ENCODE results near the gene POLR2H. TPM values are rescaled to one million over a fixed set of nuclear protein-coding genes. Genes with fewer than 3 reads are reported as not detected.

Gene POLR2H
- 56.4 and 57.7 TPM in 2 replicates for total RNA-seq
- long read RNA-seq, partial matches to known transcripts, result 26 of 32 reads
- long read RNA-seq, other reads (novel, unspliced or antisense), result 2 of 32 reads

DNA sequence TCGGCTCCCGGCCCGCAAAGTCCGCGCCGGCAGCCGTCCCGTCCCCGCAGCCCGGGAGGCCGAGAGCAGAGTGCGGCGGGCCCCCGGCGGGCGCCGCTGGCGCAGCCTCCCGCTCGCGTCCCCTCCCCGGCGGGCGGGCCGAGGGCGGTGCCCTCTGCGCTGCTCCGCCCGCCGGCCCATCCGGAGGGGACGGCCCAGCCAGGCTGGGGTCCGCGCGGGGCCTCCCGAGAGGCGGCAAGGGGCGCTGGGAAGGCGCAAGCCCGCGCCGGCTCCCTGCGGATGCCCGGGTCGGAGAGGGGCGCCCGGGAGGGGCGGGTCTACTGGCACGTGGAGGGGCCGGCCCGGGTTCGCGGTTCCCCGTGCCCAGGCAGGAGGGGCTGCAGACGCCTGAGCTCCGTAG lies at the start of gene POLR2H, which contains the start of gene CLCN2:
Gene POLR2H (plus strand): TSS at position 179 of the 400 bp plus-strand sequence. CDS start 1,783 bp downstream, outside the sequence.
Gene CLCN2 (minus strand): TSS at position 74 of the 400 bp plus-strand sequence. CDS start 126 bp downstream, outside the sequence.
- H3K36me3 Mint-ChIP-seq (ENCODE audit: unreplicated experiment), result peaks cover 14% of the 10 kb centered on the region
- DNase-seq (ENCODE audit: extremely low spot score, unreplicated experiment), result no peak

DNA sequence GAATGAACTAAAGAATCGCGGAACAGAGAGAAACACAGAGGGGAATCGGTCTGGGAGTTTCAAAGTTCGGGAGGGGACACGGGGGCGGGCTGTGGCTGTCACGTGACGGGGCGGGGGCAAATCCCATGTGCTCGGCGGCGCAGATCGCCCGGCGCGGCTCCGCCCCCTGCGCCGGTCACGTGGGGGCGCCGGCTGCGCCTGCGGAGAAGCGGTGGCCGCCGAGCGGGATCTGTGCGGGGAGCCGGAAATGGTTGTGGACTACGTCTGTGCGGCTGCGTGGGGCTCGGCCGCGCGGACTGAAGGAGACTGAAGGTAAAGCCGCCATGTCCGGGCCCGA lies 47.2 kb upstream of the POLR2H start, which contains the start of gene EIF4G1:
Gene EIF4G1 (plus strand): TSS at position 244 of the 337 bp plus-strand sequence. CDS start 1,191 bp downstream, outside the sequence.
- TF ChIP-seq, protein P1, sequence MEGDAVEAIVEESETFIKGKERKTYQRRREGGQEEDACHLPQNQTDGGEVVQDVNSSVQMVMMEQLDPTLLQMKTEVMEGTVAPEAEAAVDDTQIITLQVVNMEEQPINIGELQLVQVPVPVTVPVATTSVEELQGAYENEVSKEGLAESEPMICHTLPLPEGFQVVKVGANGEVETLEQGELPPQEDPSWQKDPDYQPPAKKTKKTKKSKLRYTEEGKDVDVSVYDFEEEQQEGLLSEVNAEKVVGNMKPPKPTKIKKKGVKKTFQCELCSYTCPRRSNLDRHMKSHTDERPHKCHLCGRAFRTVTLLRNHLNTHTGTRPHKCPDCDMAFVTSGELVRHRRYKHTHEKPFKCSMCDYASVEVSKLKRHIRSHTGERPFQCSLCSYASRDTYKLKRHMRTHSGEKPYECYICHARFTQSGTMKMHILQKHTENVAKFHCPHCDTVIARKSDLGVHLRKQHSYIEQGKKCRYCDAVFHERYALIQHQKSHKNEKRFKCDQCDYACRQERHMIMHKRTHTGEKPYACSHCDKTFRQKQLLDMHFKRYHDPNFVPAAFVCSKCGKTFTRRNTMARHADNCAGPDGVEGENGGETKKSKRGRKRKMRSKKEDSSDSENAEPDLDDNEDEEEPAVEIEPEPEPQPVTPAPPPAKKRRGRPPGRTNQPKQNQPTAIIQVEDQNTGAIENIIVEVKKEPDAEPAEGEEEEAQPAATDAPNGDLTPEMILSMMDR (IDR thresholded peaks at IDR 0.05), result no peak
- peak within 1 kb of the TSS; percentile 82 for H3K27ac Mint-ChIP-seq (ENCODE audit: unreplicated experiment)
- no peaks in the 10 kb centered on the region for H3K27me3 Mint-ChIP-seq (ENCODE audit: unreplicated experiment)
- peaks cover 14% of the 10 kb centered on the region for H3K36me3 Mint-ChIP-seq (ENCODE audit: unreplicated experiment)
- H3K4me3 Mint-ChIP-seq (ENCODE audit: unreplicated experiment), result peak within 1 kb of the TSS; percentile 82
- peaks cover 31% of the 10 kb centered on the region for H3K4me1 Mint-ChIP-seq (ENCODE audit: unreplicated experiment)
- no peaks in the 10 kb centered on the region for H3K9me3 Mint-ChIP-seq (ENCODE audit: unreplicated experiment)
- peak; percentile 98 for DNase-seq (ENCODE audit: extremely low spot score, unreplicated experiment)

More for the DNA sequence above, at the start of gene POLR2H, which contains the start of gene CLCN2:
- Mint-ChIP-seq H3K9me3 (ENCODE audit: unreplicated experiment) (no peaks in the 10 kb centered on the region), H3K27ac (ENCODE audit: unreplicated experiment) (peak within 1 kb of the TSS; percentile 98), H3K4me3 (ENCODE audit: unreplicated experiment) (peak within 1 kb of the TSS; percentile 96), H3K4me1 (ENCODE audit: unreplicated experiment) (peaks cover 32% of the 10 kb centered on the region), H3K27me3 (ENCODE audit: unreplicated experiment) (no peaks in the 10 kb centered on the region)
- TF ChIP-seq, protein P1 (IDR thresholded peaks at IDR 0.05), result no peak

DNA sequence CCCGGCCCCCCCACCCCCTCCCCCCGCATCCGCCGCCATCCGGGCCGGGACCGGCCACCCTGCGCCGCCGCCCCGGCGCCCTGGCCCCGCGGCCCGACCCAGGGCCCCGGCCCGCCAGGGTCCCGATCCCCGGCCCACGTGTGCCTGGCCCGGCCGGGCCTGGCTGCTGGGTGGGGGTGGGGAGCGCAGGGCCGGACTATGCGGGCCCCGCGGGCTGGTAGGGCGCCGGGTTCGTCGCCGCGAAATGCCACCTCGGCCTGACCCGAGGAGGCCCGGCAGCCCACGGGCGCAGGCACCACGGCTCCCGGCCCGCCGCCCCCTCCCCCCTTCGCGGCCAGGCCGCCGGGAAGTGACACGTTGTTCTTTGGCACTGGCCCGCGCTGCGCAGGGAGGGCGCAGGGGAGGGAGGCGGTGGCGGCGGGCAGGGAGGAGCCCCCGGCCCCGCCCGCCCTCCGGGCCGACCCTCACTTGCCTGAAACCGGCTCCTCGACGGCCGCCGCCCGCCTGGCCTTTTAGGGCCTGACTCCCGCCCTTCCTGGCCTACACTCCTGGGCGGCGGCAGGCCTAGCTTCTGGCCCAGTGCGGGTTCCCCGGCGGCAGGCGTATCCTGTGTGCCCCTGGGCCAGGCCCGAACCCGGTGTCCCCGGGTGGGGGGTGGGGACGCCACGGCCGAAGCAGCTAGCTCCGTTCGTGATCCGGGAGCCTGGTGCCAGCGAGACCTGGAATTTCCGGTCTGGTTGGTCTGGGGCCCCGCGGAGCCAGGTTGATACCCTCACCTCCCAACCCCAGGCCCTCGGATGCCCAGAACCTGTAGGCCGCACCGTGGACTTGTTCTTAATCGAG lies 46.6 kb upstream of the POLR2H start:
- peak overlapping the region; percentile 82 for H3K4me3 Mint-ChIP-seq (ENCODE audit: unreplicated experiment)
- peak; percentile 91 for DNase-seq (ENCODE audit: extremely low spot score, unreplicated experiment)
- no peaks in the 10 kb centered on the region for H3K9me3 Mint-ChIP-seq (ENCODE audit: unreplicated experiment)
- peak overlapping the region; percentile 81 for H3K27ac Mint-ChIP-seq (ENCODE audit: unreplicated experiment)
- no peaks in the 10 kb centered on the region for H3K27me3 Mint-ChIP-seq (ENCODE audit: unreplicated experiment)
- TF ChIP-seq, protein P1 (IDR thresholded peaks at IDR 0.05), result no peak
- peaks cover 37% of the 10 kb centered on the region for H3K4me1 Mint-ChIP-seq (ENCODE audit: unreplicated experiment)
- peaks cover 13% of the 10 kb centered on the region for H3K36me3 Mint-ChIP-seq (ENCODE audit: unreplicated experiment)

DNA sequence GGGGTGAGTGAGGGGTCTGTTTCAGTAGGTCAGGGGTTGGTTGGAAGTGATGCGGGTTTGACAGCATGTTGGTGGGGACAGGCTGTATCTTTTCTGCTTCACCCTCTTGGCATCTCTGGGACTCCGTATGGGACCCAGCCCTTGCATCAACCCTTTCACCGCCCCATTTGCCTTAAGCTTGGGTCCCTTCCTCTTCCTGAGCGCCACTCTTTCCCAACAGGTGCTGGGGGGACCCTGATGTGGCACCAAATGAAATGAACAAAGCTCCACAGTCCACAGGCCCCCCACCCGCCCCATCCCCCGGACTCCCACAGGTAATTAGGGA lies 46.0 kb upstream of the POLR2H start:
- Mint-ChIP-seq H3K9me3 (ENCODE audit: unreplicated experiment) (no peaks in the 10 kb centered on the region), H3K4me3 (ENCODE audit: unreplicated experiment) (peak overlapping the region; percentile 79), H3K27ac (ENCODE audit: unreplicated experiment) (peak overlapping the region; percentile 81), H3K36me3 (ENCODE audit: unreplicated experiment) (peaks cover 13% of the 10 kb centered on the region), H3K4me1 (ENCODE audit: unreplicated experiment) (peaks cover 41% of the 10 kb centered on the region), H3K27me3 (ENCODE audit: unreplicated experiment) (no peaks in the 10 kb centered on the region)
- TF ChIP-seq, protein P1 (IDR thresholded peaks at IDR 0.05), result no peak
- no peak for DNase-seq (ENCODE audit: extremely low spot score, unreplicated experiment)
